HEK293 (cell line): ENCODE results near the gene DOP1A.

Experiments used
- GFI1B ChIP-seq: fragments of 450-650 bp; formaldehyde crosslinking; IDR thresholded peaks from 2 replicates; pipeline ENCODE4 v1.5.1; 2016; ENCODE audit warnings: missing biosample characterization, missing genetic modification characterization
- KLF9 ChIP-seq: fragments of 450-650 bp; formaldehyde crosslinking; IDR thresholded peaks from 2 replicates; pipeline ENCODE4 v1.5.1; 2016; ENCODE audit warnings: missing biosample characterization, missing genetic modification characterization, low read depth
- OSR2 ChIP-seq: fragments of 450-650 bp; formaldehyde crosslinking; IDR thresholded peaks from 2 replicates; pipeline ENCODE4 v1.5.1; 2016; ENCODE audit warnings: missing biosample characterization, missing genetic modification characterization
- SALL2 ChIP-seq: fragments of 450-650 bp; formaldehyde crosslinking; IDR thresholded peaks from 2 replicates; pipeline ENCODE4 v1.5.0; 2017; ENCODE audit warnings: missing biosample characterization, mild to moderate bottlenecking, missing genetic modification characterization, borderline replicate concordance
- SETDB1 ChIP-seq: IDR thresholded peaks from one replicate; pipeline ENCODE4 v1.6.1; 2017; ENCODE audit warnings: mild to moderate bottlenecking, low read length, moderate library complexity, mixed read lengths; ENCODE audit not compliant: insufficient read length
- ZBTB1 ChIP-seq: fragments of 450-650 bp; formaldehyde crosslinking; IDR thresholded peaks from 2 replicates; pipeline ENCODE4 v1.5.1; 2016; ENCODE audit warnings: missing biosample characterization, missing genetic modification characterization
- ZBTB7A ChIP-seq: fragments of 450-650 bp; formaldehyde crosslinking; IDR thresholded peaks from 2 replicates; pipeline ENCODE4 v1.5.1; 2016; ENCODE audit warnings: low read depth, missing biosample characterization, missing genetic modification characterization
- ZBTB8A ChIP-seq: fragments of 450-650 bp; formaldehyde crosslinking; IDR thresholded peaks from 2 replicates; pipeline ENCODE4 v1.5.1; 2016; ENCODE audit warnings: missing biosample characterization, missing genetic modification characterization
- ZNF514 ChIP-seq: fragments of 450-650 bp; formaldehyde crosslinking; IDR thresholded peaks from 2 replicates; pipeline ENCODE4 v1.5.1; 2016; ENCODE audit warnings: missing biosample characterization, missing genetic modification characterization
- ZNF521 ChIP-seq: fragments of 450-650 bp; formaldehyde crosslinking; IDR thresholded peaks from 2 replicates; pipeline ENCODE4 v1.5.1; 2017; ENCODE audit warnings: missing biosample characterization, mild to moderate bottlenecking, missing genetic modification characterization
- ZNF596 ChIP-seq: fragments of 450-650 bp; IDR thresholded peaks from 2 replicates; pipeline ENCODE4 v1.5.0; 2018; ENCODE audit warnings: missing biosample characterization, mild to moderate bottlenecking, missing genetic modification characterization, moderate library complexity
- ZNF654 ChIP-seq: fragments of 450-650 bp; formaldehyde crosslinking; IDR thresholded peaks from 2 replicates; pipeline ENCODE4 v1.5.1; 2016; ENCODE audit warnings: low read depth, missing biosample characterization, missing genetic modification characterization
- ZNF777 ChIP-seq: fragments of 450-650 bp; formaldehyde crosslinking; IDR thresholded peaks from 2 replicates; pipeline ENCODE4 v1.5.1; 2017; ENCODE audit warnings: missing biosample characterization, missing genetic modification characterization, borderline replicate concordance
- ZSCAN16 ChIP-seq: fragments of 450-650 bp; formaldehyde crosslinking; IDR thresholded peaks from 2 replicates; pipeline ENCODE4 v1.5.1; 2016; ENCODE audit warnings: missing biosample characterization, missing genetic modification characterization
- ZSCAN23 ChIP-seq: fragments of 450-650 bp; formaldehyde crosslinking; IDR thresholded peaks from 2 replicates; pipeline ENCODE4 v1.5.1; 2016; ENCODE audit warnings: missing biosample characterization, missing genetic modification characterization
- TF ChIP-seq, protein P1 (sequence below): fragments of 450-650 bp; formaldehyde crosslinking; IDR thresholded peaks from 2 replicates; pipeline ENCODE4 v1.5.1; 2016; ENCODE audit warnings: missing biosample characterization, missing genetic modification characterization
- TF ChIP-seq, protein P2 (sequence below): fragments of 450-650 bp; formaldehyde crosslinking; IDR thresholded peaks from 2 replicates; pipeline ENCODE4 v1.5.1; 2016; ENCODE audit warnings: missing biosample characterization, missing genetic modification characterization
- TF ChIP-seq, protein P3 (sequence below): fragments of 450-650 bp; IDR thresholded peaks from 2 replicates; pipeline ENCODE4 v1.5.1; 2018; ENCODE audit warnings: missing biosample characterization, mild to moderate bottlenecking, missing genetic modification characterization
- TF ChIP-seq, protein P4 (sequence below): fragments of 450-650 bp; formaldehyde crosslinking; IDR thresholded peaks from 2 replicates; pipeline ENCODE4 v1.5.1; 2016; ENCODE audit warnings: missing biosample characterization, missing genetic modification characterization
- TF ChIP-seq, protein P5 (sequence below): fragments of 450-650 bp; formaldehyde crosslinking; conservative IDR thresholded peaks from 2 replicates; pipeline ENCODE4 v1.5.1; 2016; ENCODE audit warnings: low read depth, missing biosample characterization, missing genetic modification characterization
- TF ChIP-seq, protein P6 (sequence below): fragments of 450-650 bp; formaldehyde crosslinking; IDR thresholded peaks from 2 replicates; pipeline ENCODE4 v1.5.1; 2016; ENCODE audit warnings: missing biosample characterization, missing genetic modification characterization
- TF ChIP-seq, protein P7 (sequence below): fragments of 450-650 bp; formaldehyde crosslinking; IDR thresholded peaks from 2 replicates; pipeline ENCODE4 v1.5.1; 2016; ENCODE audit warnings: missing biosample characterization, missing genetic modification characterization

Gene DOP1A

DNA sequence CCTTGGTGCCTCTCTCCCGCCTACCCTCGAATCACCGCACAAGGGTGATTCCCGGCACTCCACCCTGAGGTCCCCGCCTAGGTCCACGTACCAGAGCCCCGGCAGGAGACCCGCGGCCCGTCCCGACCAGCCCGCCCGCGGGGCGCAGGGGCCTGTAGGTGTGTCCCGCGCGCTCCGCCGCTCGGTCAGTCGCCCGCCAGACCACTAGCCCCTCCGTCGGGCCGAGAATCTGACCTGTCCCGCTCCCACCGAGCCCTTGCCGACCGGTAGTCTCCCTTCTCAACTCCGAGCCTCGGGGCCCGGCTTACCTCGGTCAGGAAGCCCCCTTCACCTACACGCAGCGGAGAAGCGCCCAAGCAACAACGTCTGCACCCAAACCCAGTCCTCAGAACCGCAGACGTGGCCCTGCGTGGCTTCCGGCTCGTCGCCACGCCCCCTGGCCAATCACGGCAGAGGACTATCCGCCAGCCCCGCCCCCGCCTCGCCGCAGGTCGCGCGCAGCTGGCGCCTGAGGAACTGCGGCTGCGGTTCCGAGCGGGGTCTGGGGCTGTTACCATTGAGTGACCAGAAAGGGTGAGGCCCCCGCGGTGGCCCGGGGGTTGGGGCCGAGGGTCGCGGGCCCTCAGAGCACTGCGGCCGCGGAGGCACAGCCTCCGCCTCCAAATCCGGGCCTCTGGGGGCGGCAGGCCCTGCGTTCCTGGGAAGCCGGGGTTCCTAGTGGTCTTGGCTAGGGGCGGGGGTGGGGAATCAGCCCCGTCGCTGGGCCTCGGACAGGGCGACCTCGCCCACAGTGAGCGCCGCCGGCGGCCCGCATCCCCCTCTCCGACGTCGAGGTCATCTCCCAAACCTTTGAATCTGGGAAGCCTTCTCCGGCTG is 125.6 kb downstream of the DOP1A start, which contains the start of the genes PGM3 and RWDD2A (continued):
- no peak for TF ChIP-seq SALL2 (tag by site-specific recombination)
- no peak for TF ChIP-seq OSR2
- no peak for TF ChIP-seq ZSCAN16 (tag by site-specific recombination)
- peak; percentile 88 for TF ChIP-seq ZBTB8A (tag by site-specific recombination)
- TF ChIP-seq ZSCAN23 (tag by site-specific recombination): no peak
- TF ChIP-seq, protein P1, sequence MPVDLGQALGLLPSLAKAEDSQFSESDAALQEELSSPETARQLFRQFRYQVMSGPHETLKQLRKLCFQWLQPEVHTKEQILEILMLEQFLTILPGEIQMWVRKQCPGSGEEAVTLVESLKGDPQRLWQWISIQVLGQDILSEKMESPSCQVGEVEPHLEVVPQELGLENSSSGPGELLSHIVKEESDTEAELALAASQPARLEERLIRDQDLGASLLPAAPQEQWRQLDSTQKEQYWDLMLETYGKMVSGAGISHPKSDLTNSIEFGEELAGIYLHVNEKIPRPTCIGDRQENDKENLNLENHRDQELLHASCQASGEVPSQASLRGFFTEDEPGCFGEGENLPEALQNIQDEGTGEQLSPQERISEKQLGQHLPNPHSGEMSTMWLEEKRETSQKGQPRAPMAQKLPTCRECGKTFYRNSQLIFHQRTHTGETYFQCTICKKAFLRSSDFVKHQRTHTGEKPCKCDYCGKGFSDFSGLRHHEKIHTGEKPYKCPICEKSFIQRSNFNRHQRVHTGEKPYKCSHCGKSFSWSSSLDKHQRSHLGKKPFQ: no peak
- no peak for TF ChIP-seq ZNF514 (tag by site-specific recombination)
- TF ChIP-seq ZNF596 (tag by site-specific recombination): no peak
- no peak for TF ChIP-seq SETDB1
- TF ChIP-seq ZNF521 (tag by site-specific recombination): no peak
- TF ChIP-seq, protein P2, sequence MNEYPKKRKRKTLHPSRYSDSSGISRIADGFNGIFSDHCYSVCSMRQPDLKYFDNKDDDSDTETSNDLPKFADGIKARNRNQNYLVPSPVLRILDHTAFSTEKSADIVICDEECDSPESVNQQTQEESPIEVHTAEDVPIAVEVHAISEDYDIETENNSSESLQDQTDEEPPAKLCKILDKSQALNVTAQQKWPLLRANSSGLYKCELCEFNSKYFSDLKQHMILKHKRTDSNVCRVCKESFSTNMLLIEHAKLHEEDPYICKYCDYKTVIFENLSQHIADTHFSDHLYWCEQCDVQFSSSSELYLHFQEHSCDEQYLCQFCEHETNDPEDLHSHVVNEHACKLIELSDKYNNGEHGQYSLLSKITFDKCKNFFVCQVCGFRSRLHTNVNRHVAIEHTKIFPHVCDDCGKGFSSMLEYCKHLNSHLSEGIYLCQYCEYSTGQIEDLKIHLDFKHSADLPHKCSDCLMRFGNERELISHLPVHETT: 0 out of 2 replicates have a peak, but pooled peaks have one; percentile 55
- TF ChIP-seq GFI1B: no peak
- TF ChIP-seq, protein P3, sequence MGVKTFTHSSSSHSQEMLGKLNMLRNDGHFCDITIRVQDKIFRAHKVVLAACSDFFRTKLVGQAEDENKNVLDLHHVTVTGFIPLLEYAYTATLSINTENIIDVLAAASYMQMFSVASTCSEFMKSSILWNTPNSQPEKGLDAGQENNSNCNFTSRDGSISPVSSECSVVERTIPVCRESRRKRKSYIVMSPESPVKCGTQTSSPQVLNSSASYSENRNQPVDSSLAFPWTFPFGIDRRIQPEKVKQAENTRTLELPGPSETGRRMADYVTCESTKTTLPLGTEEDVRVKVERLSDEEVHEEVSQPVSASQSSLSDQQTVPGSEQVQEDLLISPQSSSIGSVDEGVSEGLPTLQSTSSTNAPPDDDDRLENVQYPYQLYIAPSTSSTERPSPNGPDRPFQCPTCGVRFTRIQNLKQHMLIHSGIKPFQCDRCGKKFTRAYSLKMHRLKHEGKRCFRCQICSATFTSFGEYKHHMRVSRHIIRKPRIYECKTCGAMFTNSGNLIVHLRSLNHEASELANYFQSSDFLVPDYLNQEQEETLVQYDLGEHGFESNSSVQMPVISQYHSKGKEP (tag by site-specific recombination): no peak
- TF ChIP-seq ZNF777 (tag by site-specific recombination): peak; percentile 88
- TF ChIP-seq, protein P4, sequence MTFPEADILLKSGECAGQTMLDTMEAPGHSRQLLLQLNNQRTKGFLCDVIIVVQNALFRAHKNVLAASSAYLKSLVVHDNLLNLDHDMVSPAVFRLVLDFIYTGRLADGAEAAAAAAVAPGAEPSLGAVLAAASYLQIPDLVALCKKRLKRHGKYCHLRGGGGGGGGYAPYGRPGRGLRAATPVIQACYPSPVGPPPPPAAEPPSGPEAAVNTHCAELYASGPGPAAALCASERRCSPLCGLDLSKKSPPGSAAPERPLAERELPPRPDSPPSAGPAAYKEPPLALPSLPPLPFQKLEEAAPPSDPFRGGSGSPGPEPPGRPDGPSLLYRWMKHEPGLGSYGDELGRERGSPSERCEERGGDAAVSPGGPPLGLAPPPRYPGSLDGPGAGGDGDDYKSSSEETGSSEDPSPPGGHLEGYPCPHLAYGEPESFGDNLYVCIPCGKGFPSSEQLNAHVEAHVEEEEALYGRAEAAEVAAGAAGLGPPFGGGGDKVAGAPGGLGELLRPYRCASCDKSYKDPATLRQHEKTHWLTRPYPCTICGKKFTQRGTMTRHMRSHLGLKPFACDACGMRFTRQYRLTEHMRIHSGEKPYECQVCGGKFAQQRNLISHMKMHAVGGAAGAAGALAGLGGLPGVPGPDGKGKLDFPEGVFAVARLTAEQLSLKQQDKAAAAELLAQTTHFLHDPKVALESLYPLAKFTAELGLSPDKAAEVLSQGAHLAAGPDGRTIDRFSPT (tag by site-specific recombination): 0 out of 2 replicates have a peak, but pooled peaks have one; percentile 35
- TF ChIP-seq, protein P5, sequence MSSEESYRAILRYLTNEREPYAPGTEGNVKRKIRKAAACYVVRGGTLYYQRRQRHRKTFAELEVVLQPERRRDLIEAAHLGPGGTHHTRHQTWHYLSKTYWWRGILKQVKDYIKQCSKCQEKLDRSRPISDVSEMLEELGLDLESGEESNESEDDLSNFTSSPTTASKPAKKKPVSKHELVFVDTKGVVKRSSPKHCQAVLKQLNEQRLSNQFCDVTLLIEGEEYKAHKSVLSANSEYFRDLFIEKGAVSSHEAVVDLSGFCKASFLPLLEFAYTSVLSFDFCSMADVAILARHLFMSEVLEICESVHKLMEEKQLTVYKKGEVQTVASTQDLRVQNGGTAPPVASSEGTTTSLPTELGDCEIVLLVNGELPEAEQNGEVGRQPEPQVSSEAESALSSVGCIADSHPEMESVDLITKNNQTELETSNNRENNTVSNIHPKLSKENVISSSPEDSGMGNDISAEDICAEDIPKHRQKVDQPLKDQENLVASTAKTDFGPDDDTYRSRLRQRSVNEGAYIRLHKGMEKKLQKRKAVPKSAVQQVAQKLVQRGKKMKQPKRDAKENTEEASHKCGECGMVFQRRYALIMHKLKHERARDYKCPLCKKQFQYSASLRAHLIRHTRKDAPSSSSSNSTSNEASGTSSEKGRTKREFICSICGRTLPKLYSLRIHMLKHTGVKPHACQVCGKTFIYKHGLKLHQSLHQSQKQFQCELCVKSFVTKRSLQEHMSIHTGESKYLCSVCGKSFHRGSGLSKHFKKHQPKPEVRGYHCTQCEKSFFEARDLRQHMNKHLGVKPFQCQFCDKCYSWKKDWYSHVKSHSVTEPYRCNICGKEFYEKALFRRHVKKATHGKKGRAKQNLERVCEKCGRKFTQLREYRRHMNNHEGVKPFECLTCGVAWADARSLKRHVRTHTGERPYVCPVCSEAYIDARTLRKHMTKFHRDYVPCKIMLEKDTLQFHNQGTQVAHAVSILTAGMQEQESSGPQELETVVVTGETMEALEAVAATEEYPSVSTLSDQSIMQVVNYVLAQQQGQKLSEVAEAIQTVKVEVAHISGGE (tag by site-specific recombination): peak; percentile 70
- peak; percentile 96 for TF ChIP-seq ZBTB1 (tag by site-specific recombination)
- TF ChIP-seq KLF9 (tag by site-specific recombination): peak; percentile 92
- TF ChIP-seq ZBTB7A (tag by site-specific recombination): peak; percentile 72; the same call in 1 of the 2 replicates
- TF ChIP-seq, protein P6, sequence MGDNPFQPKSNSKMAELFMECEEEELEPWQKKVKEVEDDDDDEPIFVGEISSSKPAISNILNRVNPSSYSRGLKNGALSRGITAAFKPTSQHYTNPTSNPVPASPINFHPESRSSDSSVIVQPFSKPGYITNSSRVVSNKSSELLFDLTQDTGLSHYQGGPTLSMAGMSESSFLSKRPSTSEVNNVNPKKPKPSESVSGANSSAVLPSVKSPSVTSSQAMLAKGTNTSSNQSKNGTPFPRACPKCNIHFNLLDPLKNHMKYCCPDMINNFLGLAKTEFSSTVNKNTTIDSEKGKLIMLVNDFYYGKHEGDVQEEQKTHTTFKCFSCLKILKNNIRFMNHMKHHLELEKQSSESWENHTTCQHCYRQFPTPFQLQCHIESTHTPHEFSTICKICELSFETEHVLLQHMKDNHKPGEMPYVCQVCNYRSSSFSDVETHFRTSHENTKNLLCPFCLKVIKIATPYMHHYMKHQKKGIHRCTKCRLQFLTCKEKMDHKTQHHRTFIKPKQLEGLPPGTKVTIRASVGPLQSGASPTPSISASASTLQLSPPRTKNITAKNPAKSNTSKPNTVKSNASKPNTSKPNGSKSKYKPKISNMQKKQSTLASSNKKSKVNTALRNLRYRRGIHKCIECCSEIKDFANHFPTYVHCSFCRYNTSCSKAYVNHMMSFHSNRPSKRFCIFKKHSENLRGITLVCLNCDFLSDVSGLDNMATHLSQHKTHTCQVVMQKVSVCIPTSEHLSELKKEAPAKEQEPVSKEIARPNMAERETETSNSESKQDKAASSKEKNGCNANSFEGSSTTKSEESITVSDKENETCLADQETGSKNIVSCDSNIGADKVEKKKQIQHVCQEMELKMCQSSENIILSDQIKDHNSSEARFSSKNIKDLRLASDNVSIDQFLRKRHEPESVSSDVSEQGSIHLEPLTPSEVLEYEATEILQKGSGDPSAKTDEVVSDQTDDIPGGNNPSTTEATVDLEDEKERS (tag by site-specific recombination): no peak
- TF ChIP-seq, protein P7, sequence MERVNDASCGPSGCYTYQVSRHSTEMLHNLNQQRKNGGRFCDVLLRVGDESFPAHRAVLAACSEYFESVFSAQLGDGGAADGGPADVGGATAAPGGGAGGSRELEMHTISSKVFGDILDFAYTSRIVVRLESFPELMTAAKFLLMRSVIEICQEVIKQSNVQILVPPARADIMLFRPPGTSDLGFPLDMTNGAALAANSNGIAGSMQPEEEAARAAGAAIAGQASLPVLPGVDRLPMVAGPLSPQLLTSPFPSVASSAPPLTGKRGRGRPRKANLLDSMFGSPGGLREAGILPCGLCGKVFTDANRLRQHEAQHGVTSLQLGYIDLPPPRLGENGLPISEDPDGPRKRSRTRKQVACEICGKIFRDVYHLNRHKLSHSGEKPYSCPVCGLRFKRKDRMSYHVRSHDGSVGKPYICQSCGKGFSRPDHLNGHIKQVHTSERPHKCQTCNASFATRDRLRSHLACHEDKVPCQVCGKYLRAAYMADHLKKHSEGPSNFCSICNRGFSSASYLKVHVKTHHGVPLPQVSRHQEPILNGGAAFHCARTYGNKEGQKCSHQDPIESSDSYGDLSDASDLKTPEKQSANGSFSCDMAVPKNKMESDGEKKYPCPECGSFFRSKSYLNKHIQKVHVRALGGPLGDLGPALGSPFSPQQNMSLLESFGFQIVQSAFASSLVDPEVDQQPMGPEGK (tag by site-specific recombination): peak; percentile 78
- no peak for TF ChIP-seq ZNF654 (tag by site-specific recombination)
